ENCODE measurements around the gene DIP2C.
"Not testable (repeated sequence)": the region's sequence is repeated elsewhere in the genome, so short reads cannot be mapped to it uniquely, and the experiment has no call there.

Gene DIP2C

DNA sequence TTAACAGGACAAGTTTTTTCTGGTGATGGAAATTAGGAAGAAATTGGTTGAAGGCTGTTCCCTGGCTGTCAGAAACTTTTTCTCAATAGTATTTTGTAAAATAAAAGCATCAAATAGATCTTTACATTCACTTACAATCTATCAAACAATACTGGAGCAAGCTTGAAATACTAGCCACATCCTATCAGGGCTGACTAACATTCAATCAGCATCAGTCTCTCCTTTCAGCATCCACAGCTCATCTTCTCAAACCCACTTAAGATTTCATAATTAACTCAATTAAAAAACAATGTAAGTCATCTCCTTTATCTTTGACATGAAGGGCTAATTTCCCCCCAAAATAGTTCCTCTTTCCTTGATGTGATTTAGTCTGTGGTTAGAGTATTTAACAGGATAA lies 80.2 kb downstream of the DIP2C start:
- DNase-seq, result no peak

DNA sequence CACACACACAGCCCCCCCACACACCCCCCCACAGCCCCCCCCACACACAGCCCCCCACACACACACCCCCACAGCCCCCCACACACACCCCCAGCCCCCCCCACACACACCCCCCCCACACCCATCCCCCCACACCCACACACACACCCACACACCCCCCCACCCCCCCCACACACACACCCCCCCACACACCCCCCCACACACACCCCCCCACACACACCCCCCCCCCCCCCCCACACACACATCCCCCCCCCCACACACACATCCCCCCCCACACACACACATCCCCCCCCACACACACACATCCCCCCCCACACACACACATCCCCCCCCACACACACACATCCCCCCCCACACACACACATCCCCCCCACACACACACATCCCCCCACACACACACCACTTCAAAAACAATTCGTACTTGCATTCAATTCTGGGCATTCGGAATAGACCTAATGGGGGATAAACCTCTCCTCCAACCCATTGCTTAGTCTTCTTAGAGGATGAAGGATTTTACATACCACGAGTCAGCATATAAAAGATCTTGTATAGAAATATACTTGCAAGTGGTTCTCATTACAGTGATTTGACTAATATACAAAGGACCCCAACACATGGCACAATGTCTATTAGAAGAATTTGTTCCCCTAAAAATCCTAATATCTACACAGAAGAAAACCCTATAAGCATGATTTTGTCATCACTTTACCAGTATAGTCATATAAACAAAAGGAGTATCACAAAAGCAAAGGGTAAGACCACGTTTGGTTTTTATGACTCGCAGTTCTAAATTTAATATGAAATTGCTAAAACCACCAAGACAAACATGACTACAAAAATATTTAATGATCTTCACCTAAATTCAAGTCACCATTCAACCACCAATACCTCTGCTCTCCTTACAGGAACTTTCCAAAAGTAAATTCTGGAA lies 80.9 kb downstream of the DIP2C start:
- peak; percentile 63 for DNase-seq

DNA sequence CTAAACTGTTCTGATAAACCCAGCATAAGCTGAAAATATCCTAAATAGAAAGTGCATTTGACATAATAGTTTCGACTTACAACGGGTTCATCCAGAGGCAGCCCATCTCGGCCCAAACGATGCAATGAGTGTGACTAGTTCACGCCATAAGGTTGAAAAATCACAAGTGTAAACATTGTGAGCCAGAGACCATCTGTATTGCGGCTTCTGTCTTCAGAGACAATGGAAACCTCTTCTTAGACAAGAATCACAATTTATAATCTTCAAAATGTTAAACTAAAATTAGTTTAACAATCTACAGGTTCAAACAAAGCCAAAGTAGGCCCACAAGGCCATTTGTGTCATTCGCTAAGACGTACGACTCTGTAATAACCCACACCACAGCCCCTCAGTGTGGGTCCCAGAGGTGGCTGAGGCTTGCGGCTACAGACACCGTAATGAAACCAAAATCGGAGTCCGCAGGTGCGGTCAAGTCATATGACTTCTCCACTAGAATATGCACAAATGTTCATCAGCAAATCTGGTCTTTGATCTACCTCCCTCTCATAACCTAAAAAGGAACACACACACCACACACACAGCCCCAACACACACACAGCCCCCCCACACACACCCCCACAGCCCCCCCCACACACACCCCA lies 81.8 kb downstream of the DIP2C start:
- peak; percentile 84 for DNase-seq

DNA sequence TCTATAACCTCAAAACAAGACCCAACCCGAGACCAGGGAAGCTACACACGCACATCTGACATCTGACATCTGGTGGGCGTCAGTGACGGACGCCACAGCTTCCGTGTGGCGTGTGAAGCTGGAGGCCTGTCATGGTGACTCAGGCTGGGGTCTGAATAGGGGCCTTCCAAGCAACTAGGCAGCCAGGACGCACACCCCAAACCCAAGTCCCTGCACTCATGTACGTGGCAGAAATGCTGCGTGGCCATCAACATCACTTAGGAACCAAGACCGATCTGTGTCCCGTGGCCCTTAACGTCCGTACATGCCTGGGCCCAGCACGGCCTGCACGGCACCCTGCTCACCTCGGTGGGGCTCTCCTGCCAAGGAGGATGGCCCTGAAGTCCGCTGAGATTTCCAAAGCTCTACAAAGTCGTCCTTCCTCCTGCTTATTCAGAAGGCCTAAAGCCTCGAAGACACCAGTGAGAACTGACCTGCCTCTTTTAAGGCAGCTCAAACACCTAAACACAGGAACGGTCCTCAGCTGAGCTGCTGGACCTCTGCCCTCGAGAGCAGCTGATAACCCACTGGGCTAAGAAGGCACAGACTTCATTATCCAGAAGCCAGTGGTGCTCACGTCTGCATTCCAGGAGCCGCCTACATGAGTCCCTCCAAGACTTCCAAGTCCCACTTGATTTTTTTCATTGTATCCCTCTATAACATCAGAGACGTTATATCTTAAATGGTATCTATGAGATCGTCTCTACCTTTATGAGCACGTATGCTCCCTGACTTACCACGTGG lies 82.5 kb downstream of the DIP2C start:
- peak; percentile 72 for DNase-seq

DNA sequence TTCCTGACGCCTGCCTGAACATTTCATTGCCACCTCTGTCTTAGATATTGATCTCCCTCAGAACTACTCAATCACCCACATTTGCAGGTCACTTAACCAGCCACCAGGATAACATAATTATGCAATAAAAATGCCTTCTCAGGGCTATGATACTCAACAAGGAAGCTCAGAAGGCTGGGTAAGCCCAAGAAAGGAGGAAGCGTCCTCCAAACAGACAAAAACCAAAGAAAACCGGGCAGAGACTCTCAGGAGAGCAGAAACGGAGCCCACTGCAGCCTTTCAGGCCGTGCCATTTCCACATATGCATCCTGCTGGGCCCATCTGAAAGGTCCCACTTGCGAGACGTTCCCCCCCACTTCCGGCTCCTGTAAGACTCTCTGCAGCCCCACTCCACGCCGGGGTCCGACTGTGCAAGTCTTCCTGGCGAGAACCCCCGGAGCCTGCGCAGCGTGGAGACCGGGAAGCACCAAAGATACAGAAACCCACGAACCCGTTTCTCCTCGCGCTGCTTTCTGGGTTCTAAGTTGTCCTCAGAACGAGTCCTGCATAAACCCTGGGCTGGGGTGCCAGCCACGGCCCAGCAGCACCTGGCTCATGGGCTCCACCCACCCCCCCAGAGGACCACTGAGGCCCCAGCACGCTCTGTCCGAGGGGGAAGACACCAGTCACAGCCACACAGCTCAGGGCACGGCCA lies 83.7 kb downstream of the DIP2C start:
- no peak for DNase-seq

DNA sequence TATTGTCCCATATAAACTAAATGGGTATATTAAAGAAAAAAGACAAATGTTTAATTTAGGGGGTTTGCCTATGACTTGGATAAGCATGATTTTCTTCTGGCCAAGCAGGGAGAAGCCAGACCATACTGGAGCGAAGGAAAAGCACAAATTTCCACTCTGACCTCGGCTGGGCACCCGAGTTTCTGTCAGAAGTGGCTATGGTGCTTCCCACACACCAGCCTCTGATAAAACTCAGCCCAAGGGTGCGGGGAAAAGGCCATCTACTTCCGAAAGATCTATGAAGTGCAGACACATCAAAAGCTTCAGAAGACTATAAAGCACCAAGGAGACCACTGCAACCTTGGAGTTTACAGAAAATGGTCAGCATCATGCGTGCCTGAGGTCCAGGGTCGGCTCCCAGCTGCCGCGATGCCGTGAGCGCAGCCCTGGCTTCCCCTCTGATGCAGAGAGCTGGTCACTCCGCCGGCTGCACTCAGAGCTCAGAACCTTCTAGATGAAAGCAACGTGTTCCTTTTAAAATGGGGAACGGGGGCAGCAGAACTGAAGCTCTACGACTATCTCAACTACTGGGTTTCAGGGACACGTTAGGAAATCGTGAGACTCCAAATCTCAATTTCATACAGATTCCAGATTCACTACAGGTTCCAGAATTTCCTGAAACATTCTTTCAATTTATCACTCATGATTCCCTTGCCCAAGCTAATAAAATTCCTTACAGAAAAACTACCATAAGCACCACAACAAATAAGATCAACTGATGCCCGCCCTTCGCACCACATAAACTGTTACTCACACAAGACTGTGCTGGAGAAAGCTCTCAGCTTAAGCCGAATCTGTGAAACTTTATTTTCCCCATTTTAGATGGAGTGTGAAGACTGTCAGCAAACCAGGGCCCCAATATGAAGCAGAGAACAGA lies 84.5 kb downstream of the DIP2C start:
- DNase-seq, result no peak

DNA sequence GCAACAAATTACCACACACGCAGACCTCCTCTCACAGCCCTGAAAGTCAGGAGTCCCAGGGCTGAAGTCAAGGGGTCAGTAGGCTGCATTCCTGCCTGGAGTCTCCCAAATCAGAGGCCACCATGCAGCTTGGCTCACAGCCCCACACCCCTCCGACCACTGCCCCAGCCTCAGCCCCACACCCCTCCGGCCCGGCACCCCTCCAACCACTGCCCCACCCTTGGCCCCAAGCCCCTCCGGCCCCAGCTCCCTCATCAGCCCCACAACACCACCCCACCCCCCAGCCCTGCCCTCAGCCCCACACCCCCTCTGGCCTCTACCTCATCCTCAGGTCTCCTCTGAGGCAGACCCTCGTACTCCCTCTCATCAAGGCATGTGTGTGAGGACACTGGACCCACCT lies 85.7 kb downstream of the DIP2C start:
- DNase-seq, result no peak

DNA sequence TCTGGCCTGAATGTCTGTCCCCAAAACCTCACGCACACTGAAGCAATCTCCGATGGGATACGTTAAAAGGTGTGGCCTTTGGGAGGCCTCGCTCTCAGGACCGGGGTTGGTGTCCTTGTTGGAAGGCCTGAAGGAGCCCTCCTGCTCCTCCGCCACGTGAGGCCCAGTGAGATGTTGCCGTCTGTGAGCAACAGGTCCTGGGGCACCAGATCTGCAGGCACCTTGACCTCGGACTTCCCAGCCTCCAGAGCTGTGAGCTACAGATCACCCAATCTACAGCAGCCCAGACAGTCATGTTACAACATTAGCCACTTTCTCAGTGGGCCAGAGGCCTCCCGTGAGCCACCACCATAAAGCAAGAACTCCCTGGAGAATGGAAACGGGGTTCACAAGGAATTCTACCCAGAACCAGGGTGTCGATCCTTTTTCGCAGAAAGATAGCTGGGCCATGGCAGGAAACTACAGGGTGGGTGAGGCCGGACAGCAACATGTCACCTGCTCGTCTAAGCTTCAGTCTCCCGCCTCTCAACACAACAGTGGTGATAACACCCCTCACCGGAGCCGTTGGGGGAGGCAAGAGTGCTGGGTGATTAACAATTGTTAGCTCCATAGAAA lies 87.0 kb downstream of the DIP2C start:
- DNase-seq, result no peak

DNA sequence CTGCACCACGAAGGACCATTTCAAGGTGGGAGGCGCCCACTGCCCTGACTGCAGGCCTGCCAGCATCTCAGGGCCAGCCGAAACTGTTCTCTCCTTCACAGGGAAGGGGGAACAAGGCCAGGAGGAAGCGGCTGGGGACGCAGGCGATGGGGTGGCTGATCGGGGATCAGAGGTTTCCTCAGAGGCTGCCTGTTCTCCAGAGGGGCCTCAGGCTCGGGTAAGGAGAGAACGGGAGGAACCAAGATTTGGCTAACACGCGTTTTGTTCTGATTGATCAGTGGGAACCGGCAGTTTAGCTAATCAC lies 87.9 kb downstream of the DIP2C start:
- DNase-seq, result no peak

DNA sequence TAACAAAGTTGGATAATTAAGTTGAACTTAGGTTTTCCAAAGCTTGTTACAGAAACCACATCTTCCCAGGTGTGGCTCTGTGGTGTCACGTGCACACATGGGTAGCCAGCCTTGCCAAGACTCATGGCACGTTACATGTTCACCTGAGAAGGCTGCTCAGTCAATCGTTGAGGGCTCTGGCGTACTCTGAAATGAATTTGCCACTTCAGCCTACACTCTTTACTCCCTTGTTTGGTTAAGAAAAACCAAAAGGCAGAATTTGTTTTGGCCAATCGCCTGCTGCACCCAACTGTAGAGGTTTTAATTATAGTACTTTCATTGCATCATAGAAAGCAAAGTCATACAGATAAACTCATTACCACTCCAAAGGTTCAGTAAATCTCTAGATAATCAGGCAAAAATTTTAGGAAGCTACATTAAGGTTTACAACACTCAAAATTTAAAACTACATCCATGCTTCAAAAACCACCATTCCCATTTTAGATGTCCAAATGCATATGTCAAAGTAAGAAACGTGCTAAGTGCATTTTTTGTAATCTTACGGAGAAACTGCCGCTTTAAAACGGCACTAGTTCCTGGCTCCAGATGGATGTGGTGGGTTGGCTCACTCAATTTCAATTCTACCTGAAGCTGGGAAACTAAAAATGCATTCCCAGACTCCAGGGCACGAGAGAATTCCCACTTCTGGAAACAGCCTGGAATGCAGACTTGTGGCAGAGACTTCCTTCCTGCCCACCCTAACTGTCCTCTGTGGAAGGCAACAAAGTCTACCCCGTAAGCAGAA lies 88.4 kb downstream of the DIP2C start:
- peak; percentile 68 for DNase-seq

DNA sequence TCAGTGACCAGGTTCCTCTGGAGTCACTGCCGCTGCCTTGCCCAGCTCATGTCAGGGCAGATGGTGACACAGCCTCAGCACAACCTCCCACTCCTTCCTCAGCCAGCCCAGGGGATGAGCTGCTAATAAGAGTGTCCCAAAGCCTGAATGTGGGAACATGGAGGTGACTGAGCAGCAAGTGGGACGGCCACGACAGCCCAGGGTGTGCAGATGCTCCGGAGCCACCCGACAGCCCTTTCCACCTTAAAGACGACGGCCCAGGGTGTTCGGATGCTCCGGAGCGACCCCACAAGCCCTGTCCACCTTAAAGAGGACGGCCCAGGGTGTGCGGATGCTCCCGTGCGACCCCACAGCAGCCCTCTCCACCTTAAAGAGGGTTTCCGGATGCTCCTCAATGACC lies 89.2 kb downstream of the DIP2C start:
- no peak for DNase-seq

DNA sequence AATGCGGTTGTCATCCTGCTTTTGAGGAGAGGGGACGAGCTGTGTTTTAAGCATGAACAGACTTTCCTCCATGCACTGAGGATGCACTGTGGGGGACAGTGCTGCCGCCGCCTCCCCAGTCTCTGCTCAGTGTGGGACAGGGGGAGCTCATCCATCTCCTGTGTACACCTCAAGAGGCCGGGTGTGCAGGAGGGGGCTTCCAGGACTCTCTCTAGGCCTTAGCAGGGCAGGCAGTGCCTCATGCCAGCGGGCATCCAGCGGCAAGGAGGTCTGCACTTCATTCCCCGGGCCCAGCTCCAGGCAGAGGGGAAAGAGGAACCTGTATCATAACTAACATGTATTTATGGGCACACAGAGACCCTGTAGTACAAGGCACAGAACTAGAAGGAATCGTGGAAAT lies 89.7 kb downstream of the DIP2C start:
- no peak for DNase-seq

DNA sequence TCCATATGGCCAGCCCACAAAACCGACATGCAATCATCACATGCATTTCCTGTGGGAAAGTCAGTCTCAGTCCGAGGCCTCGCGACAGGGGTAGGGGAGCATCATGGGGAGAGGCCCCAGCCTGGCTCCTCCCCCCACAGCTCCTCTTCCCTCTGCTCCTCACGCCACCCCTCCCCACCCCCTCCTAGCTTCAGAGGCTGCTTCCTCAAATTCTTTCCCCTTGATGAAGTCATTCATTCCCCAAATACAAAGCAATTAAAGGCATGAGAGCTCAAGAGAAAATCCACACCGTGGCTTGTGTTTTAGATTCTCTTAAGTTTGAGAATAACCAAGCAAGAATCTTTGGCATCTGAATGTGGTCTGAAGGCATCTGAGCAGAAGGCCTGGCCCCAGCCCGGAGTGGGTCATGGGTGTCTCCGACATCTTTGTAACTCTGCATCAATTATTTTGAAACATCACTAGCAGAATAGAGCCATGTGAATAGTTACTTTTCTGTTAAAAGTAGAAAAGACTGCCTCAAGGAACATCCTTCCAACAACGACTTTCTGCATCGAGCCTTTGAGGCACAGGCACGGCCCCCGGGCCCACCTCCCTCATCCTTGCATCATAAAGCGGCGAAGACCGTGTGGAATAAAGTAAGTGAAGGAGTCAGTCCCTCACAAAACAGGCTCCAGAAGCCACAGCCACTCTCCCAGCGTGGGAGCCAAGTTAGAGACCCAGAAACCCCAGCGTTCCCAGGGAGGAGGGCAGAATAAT lies 90.9 kb downstream of the DIP2C start:
- peak; percentile 99 for DNase-seq

DNA sequence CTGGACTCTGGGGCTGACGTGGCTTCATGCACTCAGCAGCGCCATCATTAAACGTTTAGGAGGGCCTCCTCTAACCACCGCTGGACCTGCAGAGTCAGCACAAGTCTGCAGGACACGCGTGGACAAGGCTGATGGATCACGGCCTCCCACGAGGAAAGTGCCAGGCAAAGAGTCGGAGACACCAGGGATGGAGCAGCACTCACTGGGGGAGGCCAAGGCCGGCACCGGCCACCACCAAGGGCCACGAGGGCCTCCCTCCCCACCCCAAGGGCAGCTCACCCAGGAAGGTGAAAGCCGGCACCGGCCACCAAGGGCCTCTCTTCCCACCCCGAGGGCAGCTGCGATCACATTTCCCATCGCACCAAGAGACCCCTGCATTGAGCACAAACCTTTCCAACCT lies 91.5 kb downstream of the DIP2C start:
- no peak for DNase-seq

DNA sequence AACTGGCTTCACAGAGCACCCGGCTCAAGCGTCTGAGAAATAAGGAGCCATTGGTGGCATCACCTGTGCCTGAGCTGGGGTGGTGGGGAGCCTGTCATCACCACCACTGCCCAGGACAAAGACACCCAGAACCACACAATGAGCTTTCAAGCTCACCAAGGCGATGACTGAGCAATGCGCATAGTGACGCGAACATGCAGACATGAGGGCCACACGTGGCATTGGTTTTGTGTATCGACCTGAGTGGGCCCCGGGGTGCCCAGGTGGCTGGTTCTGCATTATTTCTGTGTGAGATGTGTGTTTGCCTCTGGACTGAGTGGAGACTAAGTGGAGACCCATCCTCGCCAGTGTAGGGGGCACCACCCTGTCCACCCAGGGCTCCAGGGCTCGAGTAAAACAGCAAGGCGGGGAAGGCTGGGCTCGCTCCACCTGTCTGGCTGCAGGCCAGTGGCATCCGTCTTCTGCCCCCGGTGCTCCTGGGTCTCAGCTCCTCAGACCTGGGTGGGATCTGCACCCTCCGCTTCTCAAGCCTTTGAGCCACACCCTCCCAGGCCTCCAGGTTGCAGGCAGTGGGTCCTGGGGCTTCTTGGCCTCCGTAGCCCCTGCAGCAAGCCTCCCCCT lies 92.6 kb downstream of the DIP2C start:
- DNase-seq, result no peak

DNA sequence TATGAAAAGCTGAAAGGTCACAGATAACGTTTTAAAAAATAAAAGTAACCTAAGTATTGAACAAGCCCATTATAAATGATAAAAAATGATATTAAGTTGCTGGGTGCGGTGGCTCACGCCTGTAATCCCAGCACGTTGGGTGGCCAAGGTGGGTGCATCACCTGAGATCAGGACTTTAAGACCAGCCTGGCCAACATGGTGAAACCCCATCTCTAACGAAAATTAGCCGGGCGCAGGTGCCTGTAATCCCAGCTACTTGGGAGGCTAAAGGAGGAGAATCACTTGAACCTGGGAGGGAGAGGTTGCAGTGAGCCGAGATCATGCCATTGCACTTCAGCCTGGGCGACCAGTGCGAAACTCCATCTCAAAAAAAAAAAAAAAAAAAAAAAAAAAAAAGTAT lies 93.3 kb downstream of the DIP2C start:
- DNase-seq, result not testable (repeated sequence)

DNA sequence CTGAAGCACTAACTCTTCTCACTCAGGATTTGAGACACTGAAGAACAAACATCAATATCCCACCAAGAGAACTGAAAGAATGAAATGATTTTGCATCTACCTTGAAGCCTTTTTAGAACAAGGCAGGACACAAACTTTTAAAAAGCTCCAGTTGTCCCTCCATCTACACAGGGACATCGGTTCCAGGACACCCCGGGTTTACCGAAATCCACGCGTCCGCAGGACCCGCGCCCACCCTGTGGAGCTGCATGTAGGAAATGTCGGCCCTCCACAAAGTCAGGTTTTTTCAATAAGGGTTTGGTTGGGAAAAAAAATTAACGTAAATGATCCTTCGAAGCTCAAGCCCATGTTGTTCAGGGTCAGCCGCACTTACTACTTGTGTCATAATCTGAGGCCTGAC lies 94.0 kb downstream of the DIP2C start:
- DNase-seq, result no peak

DNA sequence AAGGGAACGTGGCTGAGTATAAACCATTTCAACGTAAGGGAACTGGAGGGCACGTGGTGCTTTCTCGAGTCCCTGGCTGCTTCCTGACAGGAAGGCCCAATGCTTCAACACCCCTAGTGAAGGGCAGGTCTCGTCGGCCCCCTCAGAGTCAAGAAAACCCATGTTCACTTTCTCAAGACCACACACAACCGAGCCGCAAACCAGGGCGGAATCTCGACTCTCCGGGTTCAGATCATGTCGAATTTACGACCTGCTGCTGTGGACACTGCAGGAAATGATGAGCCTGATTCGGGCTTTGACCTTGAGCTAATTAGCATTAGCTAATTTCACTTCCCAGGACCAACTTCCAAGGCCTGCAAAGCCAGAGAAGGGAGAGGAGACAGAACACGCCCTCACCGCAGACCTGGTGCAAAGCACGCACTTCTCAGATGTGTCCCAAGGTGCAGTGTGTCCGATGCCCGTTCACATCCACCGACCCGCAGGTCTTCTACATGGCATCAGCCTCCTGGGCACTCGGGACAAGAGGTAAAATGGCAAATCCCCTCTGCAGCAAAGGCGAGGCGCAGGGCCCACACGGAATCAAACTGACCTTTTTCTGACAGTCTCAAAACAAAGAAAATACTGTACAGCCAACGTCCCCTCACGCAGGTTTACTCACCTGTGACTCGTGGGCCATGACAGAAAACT lies 94.7 kb downstream of the DIP2C start:
- no peak for DNase-seq

DNA sequence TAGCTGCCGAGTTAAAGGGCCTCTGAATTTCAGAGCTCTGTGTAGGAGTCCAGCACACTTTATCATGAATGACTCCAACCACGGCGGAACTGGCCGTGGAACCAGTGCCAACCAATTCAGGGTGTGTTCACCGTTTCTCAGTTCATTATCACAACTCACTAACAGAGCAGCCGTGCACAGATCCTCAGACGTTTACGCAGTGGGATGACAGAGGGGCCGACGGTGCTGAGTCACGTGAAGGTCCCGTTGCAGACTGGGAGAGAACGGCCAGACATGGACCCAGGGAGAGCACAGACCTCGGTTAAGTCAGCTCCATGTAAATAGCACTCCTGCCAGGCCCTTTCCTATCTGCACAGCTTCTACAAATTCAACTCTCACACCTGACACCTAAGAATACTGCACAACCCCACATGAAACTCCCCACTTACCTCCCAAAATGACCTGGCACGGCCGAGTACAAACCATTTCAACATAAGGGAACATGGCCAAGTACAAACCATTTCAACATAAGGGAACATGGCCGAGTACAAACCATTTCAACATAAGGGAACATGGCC lies 95.5 kb downstream of the DIP2C start:
- DNase-seq, result no peak

All from fibroblast of skin of right quadriceps (primary cell).